Suprapubic skin (tissue), 4 donors: Measurements from ENCODE around the gene LMLN. TPM values are rescaled to one million over a fixed set of nuclear protein-coding genes. Genes with fewer than 3 reads are reported as not detected.
"Not testable (repeated sequence)": the region's sequence is repeated elsewhere in the genome, so short reads cannot be mapped to it uniquely, and the experiment has no call there.

ENCODE experiments used
- DNase-seq, 2 donors: peaks; one replicate each; pipeline ENCODE4 v3.0.0-alpha.2; 2019; ENCODE audit warnings: low spot score in 2 of 2
- H3K27ac ChIP-seq: fragments of 200-600 bp; sonication (generic); one replicate; pipeline ENCODE4 v1.5.1; 2019
- H3K27me3 ChIP-seq: fragments of 200-600 bp; sonication (generic); one replicate; pipeline ENCODE4 v1.5.1; 2019
- H3K36me3 ChIP-seq: fragments of 200-600 bp; sonication (generic); one replicate; pipeline ENCODE4 v1.5.1; 2019
- H3K4me1 ChIP-seq: fragments of 200-600 bp; sonication (generic); one replicate; pipeline ENCODE4 v1.5.1; 2019
- H3K4me3 ChIP-seq: fragments of 200-600 bp; sonication (generic); one replicate; pipeline ENCODE4 v1.5.1; 2019; ENCODE audit warnings: mild to moderate bottlenecking
- H3K9me3 ChIP-seq: fragments of 200-600 bp; sonication (generic); one replicate; pipeline ENCODE4 v1.5.1; 2019
- CTCF ChIP-seq, 2 donors: fragments of 200-600 bp in 1 of 2; fragments of 450-650 bp in 1 of 2; sonication (generic) in 1 of 2; IDR thresholded peaks; one replicate each; pipeline ENCODE4 v1.5.1; 2016 to 2019; ENCODE audit warnings: antibody characterized with exemption in 2 of 2, mild to moderate bottlenecking in 1 of 2, moderate library complexity in 1 of 2
- EP300 ChIP-seq: sonication (generic); formaldehyde crosslinking; IDR thresholded peaks from one replicate; pipeline ENCODE4 v1.6.1; 2017; ENCODE audit warnings: antibody characterized with exemption
- POLR2A ChIP-seq, 2 donors: fragments of 450-650 bp; IDR thresholded peaks; one replicate each; pipeline ENCODE4 v1.6.1; 2017; ENCODE audit warnings: antibody characterized with exemption in 2 of 2, mild to moderate bottlenecking in 2 of 2, moderate library complexity in 2 of 2
- POLR2AphosphoS5 ChIP-seq, 3 donors: sonication (generic); formaldehyde crosslinking; IDR thresholded peaks; one replicate each; pipeline ENCODE4 v1.6.1; 2017; ENCODE audit warnings: antibody characterized with exemption in 3 of 3
- WGBS: methylation state at CpG from one replicate; pipeline ENCODE4 v1.1.5; 2018; 5-methylcytosine and 5-hydroxymethylcytosine counted together
- total RNA-seq, 4 donors: library from RNA; depleted of rRNA; stranded (reverse); fragments of >200 nt; gene quantifications; one replicate each; pipeline ENCODE4 v1.1.0, GENCODE V29; 2016

The LMLN gene
- total RNA-seq, 4 donors from 2014 or later = 3.4 to 8.2 (median 5.5) TPM

DNA sequence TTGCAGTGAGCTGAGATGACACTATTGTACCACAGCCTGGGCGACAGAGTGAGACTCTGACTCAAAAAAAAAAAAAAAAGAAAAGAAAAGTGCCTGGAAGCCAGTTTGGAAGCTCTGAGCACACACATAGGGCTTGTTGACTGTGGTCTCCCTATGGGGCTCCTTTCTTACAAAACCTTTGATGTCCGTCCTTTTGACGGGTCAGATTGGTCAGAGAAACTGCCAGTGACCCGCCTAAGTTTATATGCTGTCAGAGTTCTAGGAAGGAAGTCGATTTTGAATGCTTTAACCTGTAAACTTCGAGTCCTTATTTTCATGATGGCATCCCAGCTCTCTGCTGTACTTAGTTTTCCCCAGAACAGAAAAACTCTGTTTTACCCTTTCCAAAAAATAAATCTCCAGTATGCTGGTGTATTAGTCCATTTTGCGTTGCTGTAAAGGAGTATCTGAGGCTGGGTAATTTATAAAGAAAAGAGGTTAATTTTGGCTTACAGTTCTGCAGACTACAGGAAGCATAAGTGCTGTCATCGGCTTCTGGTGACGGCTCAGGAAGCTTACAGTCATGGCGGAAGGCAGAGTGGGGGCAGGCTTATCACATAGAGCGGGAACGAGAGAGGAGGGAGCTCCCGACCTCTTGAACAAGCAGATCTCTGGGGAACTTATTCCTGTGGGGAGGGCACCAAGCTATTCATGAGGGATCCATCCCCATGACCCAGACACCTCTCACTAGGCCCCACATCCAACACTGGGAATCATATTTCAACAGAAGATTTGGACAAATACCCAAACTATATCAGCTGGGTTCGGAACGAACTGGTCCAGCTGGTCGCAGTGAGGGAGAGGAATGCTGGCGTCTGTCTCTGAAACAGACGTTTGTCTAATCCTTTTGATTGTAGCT, 72.3 kb downstream of the LMLN start:
- H3K36me3 ChIP-seq = peaks cover 3% of the 10 kb centered on the region
- TF ChIP-seq POLR2AphosphoS5 (IDR thresholded peaks at IDR 0.05) (no peak), POLR2A (IDR thresholded peaks at IDR 0.05) (no peak), EP300 (no peak), CTCF (IDR thresholded peaks at IDR 0.05) (no peak)
- H3K27ac ChIP-seq = no peak overlapping the region
- H3K27me3 ChIP-seq = no peaks in the 10 kb centered on the region
- no peak overlapping the region for H3K4me3 ChIP-seq
- H3K4me1 ChIP-seq = no peaks in the 10 kb centered on the region
- DNase-seq = no peak
- H3K9me3 ChIP-seq = no peaks in the 10 kb centered on the region
- WGBS = 81% methylated on average over 18 of the region's 18 CpGs

DNA sequence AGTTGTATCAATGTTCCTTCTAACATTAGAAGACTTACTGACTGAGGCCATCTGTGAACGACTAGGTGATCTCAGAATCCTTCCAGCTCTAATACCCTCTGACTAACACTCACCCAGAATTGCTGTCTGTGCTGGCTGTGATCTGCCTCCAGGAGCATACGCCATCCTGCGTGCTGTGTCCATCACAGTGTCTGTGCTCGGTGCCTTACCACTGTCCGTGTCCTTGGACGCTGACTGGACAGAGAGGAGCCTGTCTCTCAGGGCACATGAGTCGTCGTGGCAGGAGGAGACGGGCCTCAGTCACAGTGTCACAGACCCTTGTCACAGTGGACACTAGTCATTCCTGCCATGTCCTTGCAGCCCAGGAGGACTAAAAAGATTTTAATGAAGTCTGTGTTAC, 83.1 kb downstream of the LMLN start:
- H3K27me3 ChIP-seq = no peaks in the 10 kb centered on the region
- no peaks in the 10 kb centered on the region for H3K9me3 ChIP-seq
- H3K36me3 ChIP-seq = peaks cover 17% of the 10 kb centered on the region
- 91% methylated on average over 9 of the region's 9 CpGs for WGBS
- TF ChIP-seq POLR2A (IDR thresholded peaks at IDR 0.05) = no peak
- no peak overlapping the region for H3K4me3 ChIP-seq
- no peak for DNase-seq
- no peak overlapping the region for H3K27ac ChIP-seq
- H3K4me1 ChIP-seq = no peaks in the 10 kb centered on the region

GRCh38 chr3:198046120-198046857, 86.3 kb downstream of the LMLN start:
- WGBS = 94% methylated on average over 3 of the region's 8 CpGs

DNA sequence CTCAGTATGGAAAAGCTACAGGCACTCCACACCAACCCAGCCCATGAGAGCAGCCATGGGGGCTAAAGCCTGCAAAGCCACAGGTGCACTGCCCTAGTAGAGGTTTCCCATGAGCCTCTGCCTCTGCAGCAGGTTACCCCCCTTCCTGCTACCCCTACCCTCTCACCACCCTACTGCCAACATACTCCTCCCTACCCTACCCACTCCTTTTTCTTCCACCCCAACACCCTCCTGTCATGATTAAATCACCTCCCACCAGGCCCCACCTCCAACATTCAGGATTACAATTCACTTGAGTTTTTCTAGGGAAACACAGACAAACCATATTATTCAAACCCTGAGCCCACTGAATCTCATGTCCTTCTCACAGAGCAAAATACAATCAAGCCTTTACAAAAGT, 88.4 kb downstream of the LMLN start:
- H3K27ac ChIP-seq = no peak overlapping the region
- TF ChIP-seq POLR2AphosphoS5 (IDR thresholded peaks at IDR 0.05) (no peak), EP300 (no peak), POLR2A (IDR thresholded peaks at IDR 0.05) (no peak), CTCF (IDR thresholded peaks at IDR 0.05) (no peak)

More at GRCh38 chr3:198046120-198046857, 86.3 kb downstream of the LMLN start:
- Histone ChIP-seq H3K27ac (no peak overlapping the region), H3K4me1 (no peaks in the 10 kb centered on the region), H3K36me3 (no peaks in the 10 kb centered on the region), H3K27me3 (no peaks in the 10 kb centered on the region), H3K4me3 (no peak overlapping the region), H3K9me3 (no peaks in the 10 kb centered on the region)
- no peak for TF ChIP-seq CTCF (IDR thresholded peaks at IDR 0.05)
- TF ChIP-seq POLR2A (IDR thresholded peaks at IDR 0.05) = no peak
- TF ChIP-seq POLR2AphosphoS5 (IDR thresholded peaks at IDR 0.05) = no peak
- no peak for TF ChIP-seq EP300
- no peak for DNase-seq

DNA sequence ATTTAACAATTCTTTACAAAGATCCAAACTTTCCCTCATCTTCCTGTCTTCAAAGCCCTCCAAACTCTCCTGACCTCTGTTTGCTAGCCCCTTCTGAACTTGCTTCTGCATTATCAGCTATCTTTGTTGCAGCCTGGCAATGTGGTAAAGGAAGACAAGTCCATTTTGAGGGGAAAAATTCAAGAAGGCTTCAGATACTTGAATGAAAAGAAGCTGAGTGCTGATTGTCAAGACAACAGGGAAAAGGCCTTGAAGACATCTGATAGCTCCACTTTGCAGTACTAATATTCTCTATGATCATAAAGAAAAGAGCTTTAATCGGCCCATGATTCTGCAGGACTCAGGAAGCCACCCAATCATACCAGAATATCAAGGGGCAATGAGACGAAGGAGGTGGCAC, 91.8 kb downstream of the LMLN start:
- no peak overlapping the region for H3K27ac ChIP-seq
- H3K9me3 ChIP-seq = no peaks in the 10 kb centered on the region
- H3K27me3 ChIP-seq = no peaks in the 10 kb centered on the region
- TF ChIP-seq CTCF (IDR thresholded peaks at IDR 0.05) (no peak), POLR2A (IDR thresholded peaks at IDR 0.05) (no peak), POLR2AphosphoS5 (IDR thresholded peaks at IDR 0.05) (no peak), EP300 (no peak)
- WGBS = 81% methylated on average over 2 of the region's 2 CpGs
- no peak for DNase-seq
- no peaks in the 10 kb centered on the region for H3K4me1 ChIP-seq
- H3K4me3 ChIP-seq = no peak overlapping the region
- H3K36me3 ChIP-seq = no peaks in the 10 kb centered on the region

More for the DNA sequence above, 88.4 kb downstream of the LMLN start:
- H3K36me3 ChIP-seq = no peaks in the 10 kb centered on the region
- DNase-seq = no peak
- no peaks in the 10 kb centered on the region for H3K4me1 ChIP-seq
- no peaks in the 10 kb centered on the region for H3K27me3 ChIP-seq
- H3K9me3 ChIP-seq = no peaks in the 10 kb centered on the region
- no peak overlapping the region for H3K4me3 ChIP-seq

DNA sequence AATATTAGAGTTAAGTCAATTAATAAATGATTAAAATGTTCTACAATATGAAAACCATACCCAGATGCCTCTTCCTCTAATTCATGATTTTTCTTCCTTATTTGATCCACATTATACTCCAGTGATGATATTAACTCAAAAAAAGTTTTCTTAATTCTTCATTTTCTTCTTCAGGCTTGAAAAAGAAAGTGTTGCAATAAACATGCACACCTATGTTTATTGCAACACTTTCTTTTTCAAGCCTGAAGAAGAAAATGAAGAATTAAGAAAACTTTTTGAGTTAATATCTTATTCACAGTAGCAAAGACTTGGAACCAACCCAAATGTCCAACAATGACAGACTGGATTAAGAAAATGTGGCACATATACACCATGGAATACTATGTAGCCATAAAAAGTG, 93.4 kb downstream of the LMLN start:
- H3K9me3 ChIP-seq, H3K36me3 ChIP-seq, DNase-seq, H3K4me1 ChIP-seq, H3K27ac ChIP-seq, H3K27me3 ChIP-seq, H3K4me3 ChIP-seq: not testable (repeated sequence)
